HCT116 (cell line): ENCODE data around the gene GNAS. TPM values are rescaled to one million over a fixed set of nuclear protein-coding genes. Genes with fewer than 3 reads are reported as not detected.

Experiments used
- ATAC-seq: fragments of 200-7000 bp; cut with Tn5 transposase; 2 replicates; pipeline ENCODE4 v1.9.1; 2020; ENCODE audit warnings: mild to moderate bottlenecking, moderate library complexity
- BruUV-seq: library from RNA; stranded (reverse); fragments of 400-500 nt; replicated peaks from 2 replicates; lab custom pipeline; 2021; lab: Mats Ljungman, UMichigan
- CTCF ChIA-PET: fragments of 300-600 bp; sonication (Branson Sonifier 250); formaldehyde crosslinking; loops from one replicate; lab custom pipeline; 2021; ENCODE audit warnings: antibody characterized with exemption; lab: Charles Lee
- POLR2A ChIA-PET: fragments of 300-600, 350-600 bp; sonication (Branson Sonifier 250); formaldehyde crosslinking; loops from one replicate; lab custom pipeline; 2021; ENCODE audit warnings: antibody characterized with exemption; lab: Charles Lee
- RAD21 ChIA-PET, 2 experiments: fragments of 300-600 bp; sonication (Branson Sonifier 250); formaldehyde crosslinking; loops; one replicate each; lab custom pipeline; 2023; ENCODE audit warnings: low total read pairs in 2 of 2; ENCODE audit not compliant: uncharacterized antibody in 2 of 2, unreplicated experiment in 2 of 2, low non-redundant PET in 1 of 2; lab: Charles Lee
- DNase-seq: peaks from one replicate; pipeline ENCODE4 v3.0.0-alpha.2; 2010; ENCODE audit warnings: low read depth, low spot score
- H2AFZ ChIP-seq: fragments of 200-600 bp; shearing (Covaris generic), sonication (generic); 2 replicates; pipeline ENCODE4 v1.6.1; 2017; ENCODE audit warnings: low read depth, mixed run types, mixed read lengths, antibody characterized with exemption, low read length; ENCODE audit not compliant: poor library complexity, severe bottlenecking
- H3K27ac ChIP-seq: 2 replicates; pipeline ENCODE4 v1.5.1; 2012; ENCODE audit warnings: low read depth, low read length
- H3K27me3 ChIP-seq: fragments of 200-600 bp; sonication (generic); 2 replicates; pipeline ENCODE4 v1.6.1; 2016; ENCODE audit warnings: mixed run types, low read length, mixed read lengths; ENCODE audit not compliant: insufficient read depth
- H3K36me3 ChIP-seq, 2 experiments: fragments of 200-500 bp in 1 of 2; fragments of 200-600 bp in 1 of 2; sonication (Bioruptor generic) in 1 of 2; sonication (generic) in 1 of 2; 2 replicates each; pipeline versions ENCODE4 v1.5.1 to v1.6.1; 2014 to 2016; ENCODE audit warnings: low read length in 2 of 2, inconsistent platforms in 1 of 2, mixed read lengths in 1 of 2, mixed run types in 1 of 2; ENCODE audit not compliant: insufficient read depth in 2 of 2, control insufficient read depth in 1 of 2
- H3K4me1 ChIP-seq, 2 experiments: fragments of 200-600 bp in 1 of 2; sonication (generic) in 1 of 2; 2 replicates each; pipeline versions ENCODE4 v1.5.1 to v1.6.1; 2012 to 2017; ENCODE audit warnings: low read length in 2 of 2, inconsistent platforms in 1 of 2, mild to moderate bottlenecking in 1 of 2, mixed read lengths in 1 of 2, mixed run types in 1 of 2, moderate library complexity in 1 of 2; ENCODE audit not compliant: insufficient read depth in 2 of 2, control insufficient read depth in 1 of 2
- H3K4me2 ChIP-seq: fragments of 200-600 bp; sonication (generic); 2 replicates; pipeline ENCODE4 v1.6.1; 2017; ENCODE audit warnings: mixed run types, low read length, mixed read lengths
- H3K4me3 ChIP-seq, 2 experiments: fragments of 200-600 bp in 1 of 2; sonication (generic) in 1 of 2; replicated peaks in 1 of 2; 2 replicates each; pipeline ENCODE4 v1.5.1; 2011 to 2016; ENCODE audit warnings: low read length in 2 of 2, control low read depth in 1 of 2, low read depth in 1 of 2, mild to moderate bottlenecking in 1 of 2, mixed read lengths in 1 of 2, mixed run types in 1 of 2
- H3K79me2 ChIP-seq: fragments of 200-600 bp; sonication (generic); 2 replicates; pipeline ENCODE4 v1.6.1; 2017; ENCODE audit warnings: mild to moderate bottlenecking, mixed run types, low read length, moderate library complexity, mixed read lengths; ENCODE audit not compliant: insufficient read depth
- H3K9ac ChIP-seq: fragments of 200-600 bp; sonication (generic); 2 replicates; pipeline ENCODE4 v1.6.1; 2016; ENCODE audit warnings: low read length, mixed read lengths
- H3K9me2 ChIP-seq: fragments of 200-600 bp; sonication (generic), shearing (Covaris generic); 2 replicates; pipeline ENCODE4 v1.6.1; 2017; ENCODE audit warnings: mixed run types, mild to moderate bottlenecking, moderate library complexity; ENCODE audit not compliant: insufficient read depth
- H3K9me3 ChIP-seq, 2 experiments: fragments of 200-500 bp in 1 of 2; fragments of 200-600 bp in 1 of 2; sonication (Bioruptor generic) in 1 of 2; sonication (generic) in 1 of 2; 2 replicates each; pipeline ENCODE4 v1.6.1; 2014 to 2017; ENCODE audit warnings: low read length in 2 of 2, mixed read lengths in 2 of 2, inconsistent platforms in 1 of 2, low read depth in 1 of 2, mild to moderate bottlenecking in 1 of 2, mixed run types in 1 of 2, moderate library complexity in 1 of 2; ENCODE audit not compliant: control insufficient read depth in 1 of 2, insufficient read depth in 1 of 2
- H4K20me1 ChIP-seq: fragments of 200-600 bp; sonication (generic), shearing (Covaris generic); 2 replicates; pipeline ENCODE4 v1.6.1; 2017; ENCODE audit warnings: mixed run types, mild to moderate bottlenecking, moderate library complexity; ENCODE audit not compliant: insufficient read depth
- CBX3 ChIP-seq: IDR thresholded peaks from 2 replicates; pipeline ENCODE4 v1.6.1; 2012; ENCODE audit warnings: low read depth
- CEBPB ChIP-seq: IDR thresholded peaks from 2 replicates; pipeline ENCODE4 v1.6.1; 2012; ENCODE audit warnings: low read depth
- EGR1 ChIP-seq: IDR thresholded peaks from 2 replicates; pipeline ENCODE4 v1.6.1; 2012; ENCODE audit warnings: low read depth
- ELF1 ChIP-seq: IDR thresholded peaks from 2 replicates; pipeline ENCODE4 v1.6.1; 2012; ENCODE audit warnings: low read depth, borderline replicate concordance
- EZH2 ChIP-seq: fragments of 200-600 bp; sonication (generic); IDR thresholded peaks from 2 replicates; pipeline ENCODE4 v1.6.1; 2017; ENCODE audit warnings: antibody characterized with exemption, mixed run types
- EZH2phosphoT487 ChIP-seq: fragments of 200-600 bp; IDR thresholded peaks from 2 replicates; pipeline ENCODE4 v1.6.1; 2018; ENCODE audit warnings: antibody characterized with exemption, borderline replicate concordance
- JUND ChIP-seq: IDR thresholded peaks from 2 replicates; pipeline ENCODE4 v1.6.1; 2012
- POLR2AphosphoS5 ChIP-seq: IDR thresholded peaks from 2 replicates; pipeline ENCODE4 v1.6.1; 2011; ENCODE audit warnings: mild to moderate bottlenecking, low read depth, low read length, moderate library complexity
- RAD21 ChIP-seq: IDR thresholded peaks from 2 replicates; pipeline ENCODE4 v1.6.1; 2012; ENCODE audit warnings: low read depth, mild to moderate bottlenecking
- SIN3A ChIP-seq: IDR thresholded peaks from 2 replicates; pipeline ENCODE4 v1.6.1; 2012; ENCODE audit warnings: low read depth
- SP1 ChIP-seq: IDR thresholded peaks from 2 replicates; pipeline ENCODE4 v1.6.1; 2012; ENCODE audit warnings: low read depth
- SRF ChIP-seq: IDR thresholded peaks from 2 replicates; pipeline ENCODE4 v1.6.1; 2012; ENCODE audit warnings: low read depth
- TCF7L2 ChIP-seq: IDR thresholded peaks from 2 replicates; pipeline ENCODE4 v1.7.0; 2011; ENCODE audit warnings: borderline replicate concordance, inconsistent platforms; ENCODE audit not compliant: insufficient read depth, insufficient read length; ENCODE audit errors: extremely low read depth
- YY1 ChIP-seq: IDR thresholded peaks from 2 replicates; pipeline ENCODE4 v1.6.1; 2011; ENCODE audit warnings: low read length, low read depth, moderate library complexity, mild to moderate bottlenecking; ENCODE audit not compliant: insufficient replicate concordance; ENCODE audit errors: extremely low read depth
- ZFX ChIP-seq: fragments of 450-650 bp; IDR thresholded peaks from 2 replicates; pipeline ENCODE4 v1.6.1; 2017
- ZNF274 ChIP-seq: fragments of 200-500 bp; sonication (Bioruptor generic); IDR thresholded peaks from 2 replicates; pipeline ENCODE4 v1.6.1; 2014; ENCODE audit warnings: mild to moderate bottlenecking, low read depth, low read length, inconsistent platforms
- intact Hi-C: fragments of 100-400 bp; cut with micrococcal nuclease; formaldehyde crosslinking; loops from 2 replicates; pipeline ENCODE4 v1.10.0; 2022
- total RNA-seq: library from RNA; stranded (reverse); gene quantifications from one replicate; pipeline ENCODE4 v1.2.1, GENCODE V29; 2021; ENCODE audit not compliant: unreplicated experiment
- TF ChIP-seq, protein P1 (sequence below): IDR thresholded peaks from 2 replicates; pipeline ENCODE4 v1.6.1; 2012
- TF ChIP-seq, protein P2 (sequence below): IDR thresholded peaks from 2 replicates; pipeline ENCODE4 v1.6.1; 2011; ENCODE audit warnings: mild to moderate bottlenecking, low read length, moderate library complexity; ENCODE audit not compliant: insufficient replicate concordance; ENCODE audit errors: extremely low read depth
- TF ChIP-seq, protein P3 (sequence below): IDR thresholded peaks from 2 replicates; pipeline ENCODE4 v1.6.1; 2012
- TF ChIP-seq, protein P4 (sequence below): IDR thresholded peaks from 2 replicates; pipeline ENCODE4 v1.6.1; 2012; ENCODE audit warnings: low read depth

The GNAS gene
- total RNA-seq, 1 experiment from 2014 or later = 699 TPM

DNA sequence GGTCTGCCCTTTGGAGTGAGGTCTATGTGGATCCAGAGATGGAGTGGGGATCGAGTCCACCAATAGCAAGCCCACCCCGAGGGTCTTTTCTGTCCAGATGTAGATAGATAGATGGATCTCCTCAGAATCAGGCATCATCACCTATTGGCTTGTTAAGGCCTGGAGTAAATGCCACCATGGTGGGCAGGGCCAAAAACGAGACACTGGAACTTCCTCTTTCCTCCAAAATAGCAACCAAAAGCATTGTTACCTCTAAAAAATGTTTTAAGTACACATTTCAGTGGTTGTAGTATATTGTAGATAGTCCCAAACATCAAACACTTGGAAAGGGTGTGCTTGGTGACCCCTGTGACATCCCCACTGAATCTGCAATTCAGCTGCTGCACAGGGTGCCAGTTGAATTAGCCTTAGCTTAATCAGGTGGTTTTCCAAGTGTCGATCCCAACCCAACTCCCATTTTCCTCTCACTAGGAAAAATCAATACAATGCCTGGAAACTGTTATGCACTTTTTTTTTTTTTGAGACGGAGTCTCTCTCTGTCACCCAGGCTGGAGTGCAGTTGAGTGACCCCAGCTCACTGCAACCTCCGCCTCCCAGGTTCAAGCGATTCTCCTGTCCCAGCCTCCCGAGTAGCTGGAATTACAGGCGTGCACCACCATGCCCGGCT lies 93.6 kb downstream of the GNAS start:
- Histone ChIP-seq H3K4me3 (no peak overlapping the region), H3K4me1 (peaks cover 3 to 9% of the 10 kb centered on the region in 2 experiments), H2AFZ (no peak overlapping the region), H3K36me3 (no peaks in the 10 kb centered on the region), H4K20me1 (no peaks in the 10 kb centered on the region), H3K79me2 (no peaks in the 10 kb centered on the region), H3K27ac (no peak overlapping the region), H3K4me2 (no peak overlapping the region), H3K9me2 (no peaks in the 10 kb centered on the region)
- POLR2A ChIA-PET = no interaction called here
- RAD21 ChIA-PET = interaction anchor here in 1 of 2 experiments (0.6 kb wide), 1 partner anchor 574 kb away, joined by 4 read pairs; no protein-coding TSS in a partner anchor
- DNase-seq = no peak
- TF ChIP-seq, protein P1, sequence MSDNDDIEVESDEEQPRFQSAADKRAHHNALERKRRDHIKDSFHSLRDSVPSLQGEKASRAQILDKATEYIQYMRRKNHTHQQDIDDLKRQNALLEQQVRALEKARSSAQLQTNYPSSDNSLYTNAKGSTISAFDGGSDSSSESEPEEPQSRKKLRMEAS = no peak
- TF ChIP-seq SP1 (no peak), SRF (no peak), CBX3 (no peak), YY1 (no peak), CEBPB (no peak), ZFX (no peak), POLR2AphosphoS5 (no peak), RAD21 (no peak), TCF7L2 (no peak), EZH2 (no peak), ZNF274 (no peak), SIN3A (no peak), ELF1 (no peak), EGR1 (no peak), JUND (no peak), EZH2phosphoT487 (no peak)
- TF ChIP-seq, protein P2, sequence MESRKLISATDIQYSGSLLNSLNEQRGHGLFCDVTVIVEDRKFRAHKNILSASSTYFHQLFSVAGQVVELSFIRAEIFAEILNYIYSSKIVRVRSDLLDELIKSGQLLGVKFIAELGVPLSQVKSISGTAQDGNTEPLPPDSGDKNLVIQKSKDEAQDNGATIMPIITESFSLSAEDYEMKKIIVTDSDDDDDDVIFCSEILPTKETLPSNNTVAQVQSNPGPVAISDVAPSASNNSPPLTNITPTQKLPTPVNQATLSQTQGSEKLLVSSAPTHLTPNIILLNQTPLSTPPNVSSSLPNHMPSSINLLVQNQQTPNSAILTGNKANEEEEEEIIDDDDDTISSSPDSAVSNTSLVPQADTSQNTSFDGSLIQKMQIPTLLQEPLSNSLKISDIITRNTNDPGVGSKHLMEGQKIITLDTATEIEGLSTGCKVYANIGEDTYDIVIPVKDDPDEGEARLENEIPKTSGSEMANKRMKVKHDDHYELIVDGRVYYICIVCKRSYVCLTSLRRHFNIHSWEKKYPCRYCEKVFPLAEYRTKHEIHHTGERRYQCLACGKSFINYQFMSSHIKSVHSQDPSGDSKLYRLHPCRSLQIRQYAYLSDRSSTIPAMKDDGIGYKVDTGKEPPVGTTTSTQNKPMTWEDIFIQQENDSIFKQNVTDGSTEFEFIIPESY = no peak
- TF ChIP-seq, protein P3, sequence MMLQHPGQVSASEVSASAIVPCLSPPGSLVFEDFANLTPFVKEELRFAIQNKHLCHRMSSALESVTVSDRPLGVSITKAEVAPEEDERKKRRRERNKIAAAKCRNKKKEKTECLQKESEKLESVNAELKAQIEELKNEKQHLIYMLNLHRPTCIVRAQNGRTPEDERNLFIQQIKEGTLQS = no peak
- TF ChIP-seq, protein P4, sequence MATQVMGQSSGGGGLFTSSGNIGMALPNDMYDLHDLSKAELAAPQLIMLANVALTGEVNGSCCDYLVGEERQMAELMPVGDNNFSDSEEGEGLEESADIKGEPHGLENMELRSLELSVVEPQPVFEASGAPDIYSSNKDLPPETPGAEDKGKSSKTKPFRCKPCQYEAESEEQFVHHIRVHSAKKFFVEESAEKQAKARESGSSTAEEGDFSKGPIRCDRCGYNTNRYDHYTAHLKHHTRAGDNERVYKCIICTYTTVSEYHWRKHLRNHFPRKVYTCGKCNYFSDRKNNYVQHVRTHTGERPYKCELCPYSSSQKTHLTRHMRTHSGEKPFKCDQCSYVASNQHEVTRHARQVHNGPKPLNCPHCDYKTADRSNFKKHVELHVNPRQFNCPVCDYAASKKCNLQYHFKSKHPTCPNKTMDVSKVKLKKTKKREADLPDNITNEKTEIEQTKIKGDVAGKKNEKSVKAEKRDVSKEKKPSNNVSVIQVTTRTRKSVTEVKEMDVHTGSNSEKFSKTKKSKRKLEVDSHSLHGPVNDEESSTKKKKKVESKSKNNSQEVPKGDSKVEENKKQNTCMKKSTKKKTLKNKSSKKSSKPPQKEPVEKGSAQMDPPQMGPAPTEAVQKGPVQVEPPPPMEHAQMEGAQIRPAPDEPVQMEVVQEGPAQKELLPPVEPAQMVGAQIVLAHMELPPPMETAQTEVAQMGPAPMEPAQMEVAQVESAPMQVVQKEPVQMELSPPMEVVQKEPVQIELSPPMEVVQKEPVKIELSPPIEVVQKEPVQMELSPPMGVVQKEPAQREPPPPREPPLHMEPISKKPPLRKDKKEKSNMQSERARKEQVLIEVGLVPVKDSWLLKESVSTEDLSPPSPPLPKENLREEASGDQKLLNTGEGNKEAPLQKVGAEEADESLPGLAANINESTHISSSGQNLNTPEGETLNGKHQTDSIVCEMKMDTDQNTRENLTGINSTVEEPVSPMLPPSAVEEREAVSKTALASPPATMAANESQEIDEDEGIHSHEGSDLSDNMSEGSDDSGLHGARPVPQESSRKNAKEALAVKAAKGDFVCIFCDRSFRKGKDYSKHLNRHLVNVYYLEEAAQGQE = no peak
- TF ChIP-seq, all 23 proteins: peak for 0
- CTCF ChIA-PET = no interaction called here
- intact Hi-C loops = no loop called here
- no peak overlapping the region for H3K9ac ChIP-seq
- BruUV-seq = no TSS peak
- no peaks in the 10 kb centered on the region for H3K9me3 ChIP-seq
- no peak for ATAC-seq
- no peaks in the 10 kb centered on the region for H3K27me3 ChIP-seq
